Nephron (organoid): ENCODE data around the gene TBC1D10B.
A peak's percentile ranks its signal among the peaks of the same experiment; 100 is the strongest.
"Not testable (repeated sequence)": the region's sequence is repeated elsewhere in the genome, so short reads cannot be mapped to it uniquely, and the experiment has no call there.

Source experiments
- H3K27ac Mint-ChIP-seq, 3 experiments: 2 replicates each; pipeline ENCODE4 v1.8.0; 2020; ENCODE audit warnings: mixed read lengths in 3 of 3, mild to moderate bottlenecking in 2 of 3, moderate library complexity in 1 of 3
- H3K27me3 Mint-ChIP-seq: 2 replicates; pipeline ENCODE4 v1.8.0; 2021; ENCODE audit warnings: low read depth, mild to moderate bottlenecking, moderate library complexity, mixed read lengths
- H3K36me3 Mint-ChIP-seq: 2 replicates; pipeline ENCODE4 v1.8.0; 2020; ENCODE audit warnings: low read depth, mixed read lengths
- H3K4me1 Mint-ChIP-seq: 2 replicates; pipeline ENCODE4 v1.8.0; 2020; ENCODE audit warnings: mixed read lengths
- H3K4me3 Mint-ChIP-seq, 3 experiments: 2 replicates each; pipeline ENCODE4 v1.8.0; 2020; ENCODE audit warnings: mild to moderate bottlenecking in 3 of 3, mixed read lengths in 3 of 3, moderate library complexity in 2 of 3
- H3K9me3 Mint-ChIP-seq: 2 replicates; pipeline ENCODE4 v1.8.0; 2020; ENCODE audit warnings: mixed read lengths
- TF ChIP-seq, protein P1 (sequence below), 3 experiments: fragments of 200-600 bp; sonication (generic); IDR thresholded peaks; one replicate each; pipeline ENCODE4 v1.5.0; 2021; ENCODE audit warnings: antibody characterized with exemption in 3 of 3; ENCODE audit not compliant: unreplicated experiment in 3 of 3

TBC1D10B gene

DNA sequence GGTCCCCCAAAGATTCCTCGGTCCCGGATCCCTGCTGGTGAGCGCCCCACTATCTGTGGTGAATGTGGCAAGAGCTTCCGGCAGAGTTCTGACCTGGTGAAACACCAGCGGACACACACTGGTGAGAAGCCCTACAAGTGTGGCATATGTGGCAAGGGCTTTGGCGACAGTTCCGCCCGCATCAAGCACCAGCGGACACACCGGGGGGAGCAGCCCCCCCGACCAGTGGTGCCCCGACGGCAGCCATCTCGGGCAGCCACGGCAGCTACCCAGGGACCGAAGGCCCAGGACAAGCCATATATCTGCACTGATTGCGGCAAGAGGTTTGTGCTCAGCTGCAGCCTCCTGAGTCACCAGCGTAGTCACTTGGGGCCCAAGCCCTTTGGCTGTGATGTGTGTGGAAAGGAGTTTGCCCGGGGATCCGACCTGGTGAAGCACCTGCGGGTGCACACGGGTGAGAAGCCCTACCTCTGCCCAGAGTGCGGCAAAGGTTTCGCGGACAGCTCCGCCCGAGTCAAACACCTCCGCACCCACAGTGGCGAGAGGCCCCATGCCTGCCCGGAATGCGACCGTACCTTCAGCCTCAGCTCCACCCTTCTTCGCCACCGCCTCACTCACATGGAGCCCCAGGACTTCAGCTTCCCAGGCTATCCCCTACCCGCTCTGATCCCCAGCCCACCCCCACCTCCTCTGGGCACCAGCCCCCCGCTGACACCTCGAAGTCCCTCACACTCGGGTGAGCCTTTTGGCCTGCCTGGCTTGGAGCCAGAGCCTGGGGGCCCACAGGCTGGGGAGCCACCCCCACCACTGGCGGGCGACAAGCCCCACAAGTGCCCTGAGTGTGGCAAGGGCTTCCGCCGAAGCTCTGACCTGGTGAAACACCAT is 27.7 kb upstream of the TBC1D10B start:
- Mint-ChIP-seq H3K4me1 (peaks cover 38% of the 10 kb centered on the region), H3K27me3 (no peaks in the 10 kb centered on the region), H3K9me3 (no peaks in the 10 kb centered on the region), H3K36me3 (peaks cover 16% of the 10 kb centered on the region), H3K27ac (no peak overlapping the region), H3K4me3 (peak overlapping the region in 1 of 3 experiments; percentile 89)
- TF ChIP-seq, protein P1, sequence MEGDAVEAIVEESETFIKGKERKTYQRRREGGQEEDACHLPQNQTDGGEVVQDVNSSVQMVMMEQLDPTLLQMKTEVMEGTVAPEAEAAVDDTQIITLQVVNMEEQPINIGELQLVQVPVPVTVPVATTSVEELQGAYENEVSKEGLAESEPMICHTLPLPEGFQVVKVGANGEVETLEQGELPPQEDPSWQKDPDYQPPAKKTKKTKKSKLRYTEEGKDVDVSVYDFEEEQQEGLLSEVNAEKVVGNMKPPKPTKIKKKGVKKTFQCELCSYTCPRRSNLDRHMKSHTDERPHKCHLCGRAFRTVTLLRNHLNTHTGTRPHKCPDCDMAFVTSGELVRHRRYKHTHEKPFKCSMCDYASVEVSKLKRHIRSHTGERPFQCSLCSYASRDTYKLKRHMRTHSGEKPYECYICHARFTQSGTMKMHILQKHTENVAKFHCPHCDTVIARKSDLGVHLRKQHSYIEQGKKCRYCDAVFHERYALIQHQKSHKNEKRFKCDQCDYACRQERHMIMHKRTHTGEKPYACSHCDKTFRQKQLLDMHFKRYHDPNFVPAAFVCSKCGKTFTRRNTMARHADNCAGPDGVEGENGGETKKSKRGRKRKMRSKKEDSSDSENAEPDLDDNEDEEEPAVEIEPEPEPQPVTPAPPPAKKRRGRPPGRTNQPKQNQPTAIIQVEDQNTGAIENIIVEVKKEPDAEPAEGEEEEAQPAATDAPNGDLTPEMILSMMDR (IDR thresholded peaks at IDR 0.05; ENCODE audit: unreplicated experiment in 3 of 3), result no peak

- no peaks in the 10 kb centered on the region for H3K9me3 Mint-ChIP-seq
- H3K27ac Mint-ChIP-seq, result peak overlapping the region; percentile 72 to 78 (median 78)
- H3K4me3 Mint-ChIP-seq, result peak overlapping the region; percentile 86 to 90 (median 89)
- TF ChIP-seq, protein P1 (IDR thresholded peaks at IDR 0.05; ENCODE audit: unreplicated experiment in 3 of 3), result no peak
- H3K36me3 Mint-ChIP-seq, result peaks cover 16% of the 10 kb centered on the region
- peaks cover 38% of the 10 kb centered on the region for H3K4me1 Mint-ChIP-seq
- no peaks in the 10 kb centered on the region for H3K27me3 Mint-ChIP-seq
These were observed 26.8 kb upstream of the TBC1D10B start for GRCh38 chr16:30397056-30397455.

- Mint-ChIP-seq H3K4me1 (peaks cover 35% of the 10 kb centered on the region), H3K27ac (peak overlapping the region; percentile 78 to 91 (median 83)), H3K4me3 (peak overlapping the region; percentile 86 to 90 (median 89)), H3K36me3 (peaks cover 16% of the 10 kb centered on the region)
- H3K27me3 Mint-ChIP-seq, H3K9me3 Mint-ChIP-seq: not testable (repeated sequence)
These were observed 26.3 kb upstream of the TBC1D10B start for GRCh38 chr16:30396627-30397026.

DNA sequence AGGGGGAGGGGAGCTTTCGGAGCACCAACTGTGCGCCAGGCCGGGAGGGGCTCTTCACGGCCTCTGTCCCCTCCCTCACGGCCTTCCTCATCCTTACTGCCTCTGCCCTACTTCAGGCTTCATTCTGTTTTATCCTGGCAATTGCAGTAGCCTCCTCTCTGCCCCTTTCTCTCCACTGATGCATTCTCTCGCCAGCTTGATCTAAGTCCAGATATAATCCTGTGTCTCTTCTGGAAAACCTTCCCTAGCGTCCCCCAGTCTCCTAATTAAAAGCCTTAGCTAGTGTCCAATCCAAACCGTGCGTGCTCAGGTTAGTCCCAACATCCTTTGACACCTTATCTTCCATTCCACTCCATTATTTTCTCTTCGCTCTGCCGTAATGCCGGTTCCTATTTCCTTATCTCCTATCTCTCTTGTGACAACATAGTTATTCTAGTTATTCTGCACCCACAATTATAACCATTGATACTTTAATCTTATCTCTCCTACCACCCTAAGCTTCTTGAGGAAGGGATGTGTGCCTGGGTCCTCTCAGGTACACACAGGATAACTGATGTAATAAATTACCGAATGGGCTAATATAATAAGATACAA is 25.8 kb upstream of the TBC1D10B start:
- Mint-ChIP-seq H3K36me3 (peaks cover 16% of the 10 kb centered on the region), H3K4me3 (peak overlapping the region; percentile 86 to 90 (median 89)), H3K27me3 (no peaks in the 10 kb centered on the region), H3K4me1 (peaks cover 32% of the 10 kb centered on the region), H3K9me3 (no peaks in the 10 kb centered on the region), H3K27ac (peak overlapping the region; percentile 83 to 92 (median 91))
- TF ChIP-seq, protein P1 (IDR thresholded peaks at IDR 0.05; ENCODE audit: unreplicated experiment in 3 of 3), result no peak

GRCh38 chr16:30395155-30395991 is 25.1 kb upstream of the TBC1D10B start, which contains the start of gene ZNF48:
ZNF48 (plus strand) TSS chr16:30395420; CDS start chr16:30395795, 375 bp downstream.
- Mint-ChIP-seq H3K27me3 (no peaks in the 10 kb centered on the region), H3K4me3 (peak within 1 kb of the TSS; percentile 88 to 90 (median 89)), H3K27ac (peak within 1 kb of the TSS; percentile 98 to 99 (median 99)), H3K9me3 (no peaks in the 10 kb centered on the region), H3K36me3 (peaks cover 16% of the 10 kb centered on the region), H3K4me1 (peaks cover 32% of the 10 kb centered on the region)
- TF ChIP-seq, protein P1 (IDR thresholded peaks at IDR 0.05; ENCODE audit: unreplicated experiment in 3 of 3), result peak; percentile 21 to 27 (median 21)
